Fibroblast of the aortic adventitia (primary cell): Measurements from ENCODE around the gene ZHX3. TPM values are rescaled to one million over a fixed set of nuclear protein-coding genes. Genes with fewer than 3 reads are reported as not detected.
A peak's percentile ranks its signal among the peaks of the same experiment; 100 is the strongest.

Source experiments
- DNase-seq: peaks from one replicate; pipeline ENCODE4 v3.0.0-alpha.2; 2010; ENCODE audit warnings: low read depth
- H3K4me3 ChIP-seq: 2 replicates; pipeline ENCODE4 v1.5.1; 2011; ENCODE audit warnings: low read depth, mild to moderate bottlenecking, control low read depth, low read length, moderate library complexity
- total RNA-seq: library from RNA; depleted of rRNA; stranded (reverse); fragments of >200 nt; gene quantifications from 2 replicates; pipeline ENCODE4 v1.2.3, GENCODE V29; 2012; ENCODE audit warnings: low replicate concordance
- TF ChIP-seq, protein P1 (sequence below): IDR thresholded peaks from 2 replicates; pipeline ENCODE4 v1.5.1; 2011; ENCODE audit warnings: mild to moderate bottlenecking, low read length, control low read depth, inconsistent platforms; ENCODE audit not compliant: insufficient read depth

Gene ZHX3, protein sequence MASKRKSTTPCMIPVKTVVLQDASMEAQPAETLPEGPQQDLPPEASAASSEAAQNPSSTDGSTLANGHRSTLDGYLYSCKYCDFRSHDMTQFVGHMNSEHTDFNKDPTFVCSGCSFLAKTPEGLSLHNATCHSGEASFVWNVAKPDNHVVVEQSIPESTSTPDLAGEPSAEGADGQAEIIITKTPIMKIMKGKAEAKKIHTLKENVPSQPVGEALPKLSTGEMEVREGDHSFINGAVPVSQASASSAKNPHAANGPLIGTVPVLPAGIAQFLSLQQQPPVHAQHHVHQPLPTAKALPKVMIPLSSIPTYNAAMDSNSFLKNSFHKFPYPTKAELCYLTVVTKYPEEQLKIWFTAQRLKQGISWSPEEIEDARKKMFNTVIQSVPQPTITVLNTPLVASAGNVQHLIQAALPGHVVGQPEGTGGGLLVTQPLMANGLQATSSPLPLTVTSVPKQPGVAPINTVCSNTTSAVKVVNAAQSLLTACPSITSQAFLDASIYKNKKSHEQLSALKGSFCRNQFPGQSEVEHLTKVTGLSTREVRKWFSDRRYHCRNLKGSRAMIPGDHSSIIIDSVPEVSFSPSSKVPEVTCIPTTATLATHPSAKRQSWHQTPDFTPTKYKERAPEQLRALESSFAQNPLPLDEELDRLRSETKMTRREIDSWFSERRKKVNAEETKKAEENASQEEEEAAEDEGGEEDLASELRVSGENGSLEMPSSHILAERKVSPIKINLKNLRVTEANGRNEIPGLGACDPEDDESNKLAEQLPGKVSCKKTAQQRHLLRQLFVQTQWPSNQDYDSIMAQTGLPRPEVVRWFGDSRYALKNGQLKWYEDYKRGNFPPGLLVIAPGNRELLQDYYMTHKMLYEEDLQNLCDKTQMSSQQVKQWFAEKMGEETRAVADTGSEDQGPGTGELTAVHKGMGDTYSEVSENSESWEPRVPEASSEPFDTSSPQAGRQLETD
- 22.1 and 47.2 TPM in 2 replicates for total RNA-seq

DNA sequence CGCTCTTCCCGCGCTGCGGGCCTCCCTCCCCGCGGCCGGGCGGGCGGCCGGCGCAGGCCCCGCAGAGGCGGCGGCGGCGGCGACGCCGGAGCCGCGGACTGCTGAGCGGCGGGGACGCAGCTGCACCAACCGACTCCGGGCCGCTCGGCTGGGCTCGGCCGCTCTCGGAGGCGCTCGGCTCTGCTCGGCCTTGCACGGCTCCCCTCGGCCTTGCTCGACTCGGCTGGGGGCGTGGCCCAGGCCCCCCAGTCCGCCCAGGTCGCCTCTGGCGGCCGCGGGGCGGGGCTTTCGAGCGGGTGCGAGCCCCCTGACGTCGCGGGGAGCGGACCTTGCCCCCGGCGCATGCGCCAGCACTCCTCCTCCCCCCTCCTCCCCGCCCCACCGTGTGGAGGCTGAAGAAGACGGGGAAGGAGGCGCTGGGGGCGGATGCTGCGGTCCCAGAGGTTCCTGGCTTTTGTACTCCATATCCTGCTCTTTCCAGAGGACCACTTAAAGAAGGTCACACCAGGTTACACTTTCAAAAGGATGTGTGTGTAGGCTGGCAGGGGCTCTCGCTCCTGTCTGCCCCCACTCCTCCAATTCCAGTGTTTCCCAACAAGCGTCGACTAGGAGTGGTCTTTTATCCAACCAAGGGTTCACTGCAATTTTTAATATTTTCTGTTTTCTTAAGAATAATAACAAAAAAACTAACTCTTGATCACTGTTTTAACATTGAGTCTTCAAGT lies at the start of gene ZHX3:
Gene ZHX3, minus strand, starts transcription at position 186 of the 725 bp plus-strand sequence. CDS start 112,815 bp downstream, outside the sequence.
- peak; percentile 92 for DNase-seq
- H3K4me3 ChIP-seq, result peak within 1 kb of the TSS; percentile 92
- TF ChIP-seq, protein P1, sequence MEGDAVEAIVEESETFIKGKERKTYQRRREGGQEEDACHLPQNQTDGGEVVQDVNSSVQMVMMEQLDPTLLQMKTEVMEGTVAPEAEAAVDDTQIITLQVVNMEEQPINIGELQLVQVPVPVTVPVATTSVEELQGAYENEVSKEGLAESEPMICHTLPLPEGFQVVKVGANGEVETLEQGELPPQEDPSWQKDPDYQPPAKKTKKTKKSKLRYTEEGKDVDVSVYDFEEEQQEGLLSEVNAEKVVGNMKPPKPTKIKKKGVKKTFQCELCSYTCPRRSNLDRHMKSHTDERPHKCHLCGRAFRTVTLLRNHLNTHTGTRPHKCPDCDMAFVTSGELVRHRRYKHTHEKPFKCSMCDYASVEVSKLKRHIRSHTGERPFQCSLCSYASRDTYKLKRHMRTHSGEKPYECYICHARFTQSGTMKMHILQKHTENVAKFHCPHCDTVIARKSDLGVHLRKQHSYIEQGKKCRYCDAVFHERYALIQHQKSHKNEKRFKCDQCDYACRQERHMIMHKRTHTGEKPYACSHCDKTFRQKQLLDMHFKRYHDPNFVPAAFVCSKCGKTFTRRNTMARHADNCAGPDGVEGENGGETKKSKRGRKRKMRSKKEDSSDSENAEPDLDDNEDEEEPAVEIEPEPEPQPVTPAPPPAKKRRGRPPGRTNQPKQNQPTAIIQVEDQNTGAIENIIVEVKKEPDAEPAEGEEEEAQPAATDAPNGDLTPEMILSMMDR, result no peak

DNA sequence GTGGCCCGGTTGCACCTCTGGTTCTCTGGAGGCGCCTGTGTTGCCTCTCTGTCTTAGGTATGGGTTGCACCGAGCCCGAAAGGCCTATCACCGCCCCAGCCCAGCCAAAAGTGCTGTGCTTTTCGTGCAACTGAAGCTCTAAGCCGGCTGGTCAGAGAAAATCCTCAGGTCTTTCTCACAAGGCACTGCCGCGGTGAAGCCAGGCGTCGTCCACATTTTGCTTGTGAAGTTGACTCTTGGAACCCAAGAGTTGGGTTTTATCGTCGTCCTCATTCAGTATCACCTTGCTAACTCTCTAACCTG lies 49.8 kb upstream of the ZHX3 start:
- no peak overlapping the region for H3K4me3 ChIP-seq
- DNase-seq, result no peak
- TF ChIP-seq, protein P1, result no peak

DNA sequence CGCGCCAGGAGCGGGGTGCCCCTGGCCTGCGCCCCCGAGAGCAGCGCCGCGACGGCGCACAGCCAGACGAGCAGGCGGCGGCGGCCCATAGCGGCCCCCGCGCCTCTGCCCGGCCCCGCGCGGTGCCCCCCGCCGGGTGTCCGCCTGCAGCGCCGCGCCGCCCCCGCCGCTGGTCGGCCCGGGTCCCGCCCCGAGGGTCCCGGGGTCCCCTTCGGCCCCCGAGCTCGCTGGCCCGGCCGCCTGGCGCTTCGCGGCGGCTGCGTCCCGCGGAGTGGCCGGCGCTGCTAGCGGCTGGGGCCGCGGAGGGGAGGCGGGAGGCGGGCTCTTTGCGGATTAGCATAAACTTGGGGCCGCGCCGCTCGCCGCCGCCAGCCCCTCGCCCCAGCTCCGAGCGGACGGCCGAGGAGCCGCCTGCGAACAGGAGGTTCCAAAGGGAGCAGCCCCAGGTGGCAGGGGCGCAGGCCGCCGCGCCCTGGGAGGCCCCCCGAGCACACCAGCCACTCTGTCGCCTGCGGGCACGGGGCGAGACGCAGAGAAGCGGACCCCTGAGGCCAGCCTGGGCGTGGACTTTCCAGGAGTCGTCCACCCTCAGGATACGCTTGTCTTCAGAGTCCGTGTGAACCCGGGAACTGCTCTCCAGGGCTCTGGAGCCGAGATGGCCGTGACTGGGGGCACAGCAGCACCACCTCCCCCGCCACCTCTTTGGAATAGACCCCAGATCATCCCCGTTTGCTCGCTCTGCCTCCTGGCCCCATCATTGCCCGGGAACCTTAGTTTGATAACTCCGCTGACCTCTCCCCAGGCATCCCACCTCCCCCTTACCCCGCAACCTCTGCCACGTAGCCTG lies 49.2 kb upstream of the ZHX3 start, which contains the start of gene EMILIN3:
Gene EMILIN3, minus strand, starts transcription at position 273 of the 847 bp plus-strand sequence. Its CDS starts 184 bp downstream, at position 89.
- TF ChIP-seq, protein P1, result no peak
- H3K4me3 ChIP-seq, result no peak within 1 kb of the TSS
- no peak for DNase-seq

DNA sequence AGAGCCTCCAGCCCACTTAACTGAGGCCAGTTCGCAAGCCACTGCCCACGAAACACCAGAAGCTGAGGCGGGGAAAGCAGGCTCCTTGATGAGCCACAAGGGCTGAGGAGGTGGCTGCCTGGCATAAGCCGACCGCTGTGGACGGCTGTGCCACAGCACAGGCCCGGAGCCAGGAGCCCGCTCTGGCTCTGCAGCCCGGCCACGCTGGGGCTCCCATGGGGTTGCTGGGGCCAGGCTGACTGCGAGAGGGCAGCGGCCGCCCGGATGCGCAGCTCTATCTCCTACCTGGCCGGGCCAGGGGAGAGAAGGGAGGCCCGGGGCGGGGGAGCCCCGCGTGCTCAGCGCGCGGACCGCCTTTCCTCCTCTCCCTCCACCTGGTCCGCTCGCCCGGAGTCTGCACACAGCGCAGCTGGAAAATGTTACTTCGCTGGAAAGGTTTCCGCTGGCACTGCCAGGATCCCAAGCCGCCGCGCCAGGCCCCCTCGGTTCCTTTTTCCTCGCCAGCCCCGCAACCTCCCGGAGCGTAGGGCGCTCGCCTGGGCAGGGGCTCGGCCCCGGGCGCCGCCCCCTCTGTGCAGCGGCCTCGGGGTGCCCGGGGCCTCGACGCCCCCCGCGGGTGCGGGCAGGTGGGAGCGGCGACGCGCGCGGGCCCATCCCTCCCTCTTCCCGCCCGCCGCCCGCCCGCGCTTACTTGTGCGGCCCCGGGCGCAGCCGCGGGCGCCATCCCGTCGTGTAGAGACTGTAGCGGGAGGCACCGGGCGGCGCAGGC lies 48.4 kb upstream of the ZHX3 start:
- TF ChIP-seq, protein P1, result no peak
- H3K4me3 ChIP-seq, result no peak overlapping the region

DNA sequence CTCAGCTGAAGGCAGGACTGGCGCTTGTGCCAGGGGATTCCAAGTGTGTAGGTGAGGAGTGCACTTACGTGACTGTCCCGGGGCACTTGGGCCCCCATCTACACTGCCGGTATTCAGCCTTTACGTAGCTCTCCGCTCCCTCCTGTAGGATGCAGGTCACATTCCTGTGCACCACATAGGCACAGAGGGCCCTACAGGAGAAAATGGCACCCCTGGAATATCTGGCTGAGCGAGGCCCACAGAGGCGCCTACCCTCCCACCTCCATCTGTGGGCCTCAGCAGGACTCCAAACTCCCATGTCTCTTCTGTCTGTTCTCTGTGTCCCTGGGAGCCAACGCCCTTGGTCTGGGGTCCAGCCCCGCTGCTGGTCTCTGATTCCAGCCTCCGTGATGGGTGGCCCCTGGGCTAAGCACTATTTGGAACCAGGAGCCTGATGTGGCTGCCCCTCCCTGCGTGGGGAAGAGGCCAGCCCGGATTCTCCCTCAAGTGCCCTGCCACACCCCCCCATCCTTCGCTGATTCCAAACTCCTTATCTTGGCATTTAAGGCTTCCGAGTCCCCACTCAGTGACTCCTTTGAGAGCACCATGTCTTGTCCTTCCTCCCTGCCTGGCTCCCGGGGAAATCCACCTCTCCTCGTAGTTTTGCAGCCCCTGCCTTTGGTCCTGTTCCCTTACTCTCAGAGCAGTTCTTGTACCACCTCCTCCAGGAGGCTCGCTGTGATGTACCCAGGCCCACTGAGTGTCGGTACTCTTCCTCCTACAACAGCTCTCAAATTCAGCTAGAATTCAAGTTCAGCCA lies 47.6 kb upstream of the ZHX3 start:
- TF ChIP-seq, protein P1, result no peak
- no peak for DNase-seq
- no peak overlapping the region for H3K4me3 ChIP-seq

More for the DNA sequence above, 48.4 kb upstream of the ZHX3 start:
- no peak for DNase-seq
